ENCODE measurements around the gene DCDC2.

DCDC2 gene

DNA sequence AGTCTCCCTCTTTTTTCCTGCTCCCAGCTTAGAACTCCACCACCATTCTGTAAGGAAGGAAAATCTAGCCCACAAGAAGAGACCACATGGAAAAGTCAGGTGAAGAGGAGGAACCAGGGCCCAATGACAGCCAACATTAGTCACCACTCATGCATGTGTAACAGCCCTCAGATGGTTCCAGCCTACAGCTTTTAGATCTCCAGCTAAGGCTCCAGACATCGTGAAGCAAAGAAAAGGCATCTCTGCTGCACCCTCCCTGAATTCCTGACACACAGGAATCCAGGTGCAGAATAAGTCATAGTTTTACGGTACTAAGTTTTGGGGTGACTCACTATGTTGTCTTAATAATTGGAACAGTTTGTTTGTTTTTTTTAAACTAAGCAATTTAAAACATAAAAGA lies 25.5 kb downstream of the DCDC2 start:
- DNase-seq (ENCODE audit: low read depth): no peak
- TF ChIP-seq, protein P1, sequence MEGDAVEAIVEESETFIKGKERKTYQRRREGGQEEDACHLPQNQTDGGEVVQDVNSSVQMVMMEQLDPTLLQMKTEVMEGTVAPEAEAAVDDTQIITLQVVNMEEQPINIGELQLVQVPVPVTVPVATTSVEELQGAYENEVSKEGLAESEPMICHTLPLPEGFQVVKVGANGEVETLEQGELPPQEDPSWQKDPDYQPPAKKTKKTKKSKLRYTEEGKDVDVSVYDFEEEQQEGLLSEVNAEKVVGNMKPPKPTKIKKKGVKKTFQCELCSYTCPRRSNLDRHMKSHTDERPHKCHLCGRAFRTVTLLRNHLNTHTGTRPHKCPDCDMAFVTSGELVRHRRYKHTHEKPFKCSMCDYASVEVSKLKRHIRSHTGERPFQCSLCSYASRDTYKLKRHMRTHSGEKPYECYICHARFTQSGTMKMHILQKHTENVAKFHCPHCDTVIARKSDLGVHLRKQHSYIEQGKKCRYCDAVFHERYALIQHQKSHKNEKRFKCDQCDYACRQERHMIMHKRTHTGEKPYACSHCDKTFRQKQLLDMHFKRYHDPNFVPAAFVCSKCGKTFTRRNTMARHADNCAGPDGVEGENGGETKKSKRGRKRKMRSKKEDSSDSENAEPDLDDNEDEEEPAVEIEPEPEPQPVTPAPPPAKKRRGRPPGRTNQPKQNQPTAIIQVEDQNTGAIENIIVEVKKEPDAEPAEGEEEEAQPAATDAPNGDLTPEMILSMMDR (IDR thresholded peaks at IDR 0.05; ENCODE audit: low read depth, low read length, missing control alignments): no peak
- no peak overlapping the region for H3K4me3 ChIP-seq (ENCODE audit: low read depth, low read length)

DNA sequence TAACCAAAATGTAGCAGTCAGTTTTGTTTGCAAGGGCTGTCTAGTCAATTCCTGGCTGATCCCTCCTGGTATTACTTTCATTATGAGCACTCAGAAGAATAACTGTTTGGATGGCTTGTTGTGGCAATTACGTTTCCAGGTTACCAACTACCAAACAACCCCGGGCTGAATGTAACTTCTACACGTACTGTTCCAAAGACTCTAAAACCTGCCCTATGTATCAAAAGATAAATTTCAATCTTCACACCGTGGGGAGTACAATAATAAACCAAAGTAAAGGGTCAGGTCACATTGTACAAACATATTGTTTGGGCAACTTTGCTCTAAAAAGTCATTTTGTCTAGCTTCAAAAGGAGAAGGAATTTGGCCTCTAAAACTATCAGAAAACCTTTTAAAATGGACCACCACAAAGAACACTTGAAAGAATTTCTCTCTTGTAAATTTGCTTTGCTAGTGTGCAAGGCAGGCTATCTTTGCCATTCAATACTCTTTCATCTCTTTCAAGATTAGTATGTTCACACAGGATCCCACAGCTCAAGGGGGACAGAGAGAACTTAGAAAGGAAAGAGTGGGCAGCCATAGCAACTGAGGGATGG lies 27.6 kb downstream of the DCDC2 start:
- TF ChIP-seq, protein P1 (IDR thresholded peaks at IDR 0.05; ENCODE audit: low read depth, low read length, missing control alignments): no peak

GRCh38 chr6:24329451-24329850 lies 28.4 kb downstream of the DCDC2 start:
- H3K4me3 ChIP-seq (ENCODE audit: low read depth, low read length): no peak overlapping the region
- DNase-seq (ENCODE audit: low read depth): no peak
- TF ChIP-seq, protein P1 (IDR thresholded peaks at IDR 0.05; ENCODE audit: low read depth, low read length, missing control alignments): no peak

More for the DNA sequence above, 27.6 kb downstream of the DCDC2 start:
- no peak overlapping the region for H3K4me3 ChIP-seq (ENCODE audit: low read depth, low read length)
- DNase-seq (ENCODE audit: low read depth): no peak

DNA sequence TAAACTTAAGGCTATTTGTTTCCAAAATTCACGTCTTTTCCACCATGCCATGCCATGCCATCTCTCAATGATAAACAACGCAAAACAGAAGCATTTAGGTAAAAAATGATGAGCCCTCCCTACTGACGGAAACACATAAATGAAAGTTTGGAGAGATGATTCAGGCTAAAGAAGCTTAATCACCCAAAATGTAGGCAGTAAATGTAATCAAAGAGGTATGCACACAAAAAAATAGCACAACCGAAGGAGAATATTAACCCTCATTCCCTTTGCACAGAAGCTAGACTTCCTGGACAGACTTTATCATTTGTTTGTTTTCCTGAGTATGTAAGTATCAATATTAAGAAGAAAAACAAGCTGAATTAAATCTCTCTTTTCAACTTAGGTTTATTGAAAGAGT lies 28.8 kb downstream of the DCDC2 start:
- H3K4me3 ChIP-seq (ENCODE audit: low read depth, low read length): no peak overlapping the region
- DNase-seq (ENCODE audit: low read depth): no peak
- TF ChIP-seq, protein P1 (IDR thresholded peaks at IDR 0.05; ENCODE audit: low read depth, low read length, missing control alignments): no peak

DNA sequence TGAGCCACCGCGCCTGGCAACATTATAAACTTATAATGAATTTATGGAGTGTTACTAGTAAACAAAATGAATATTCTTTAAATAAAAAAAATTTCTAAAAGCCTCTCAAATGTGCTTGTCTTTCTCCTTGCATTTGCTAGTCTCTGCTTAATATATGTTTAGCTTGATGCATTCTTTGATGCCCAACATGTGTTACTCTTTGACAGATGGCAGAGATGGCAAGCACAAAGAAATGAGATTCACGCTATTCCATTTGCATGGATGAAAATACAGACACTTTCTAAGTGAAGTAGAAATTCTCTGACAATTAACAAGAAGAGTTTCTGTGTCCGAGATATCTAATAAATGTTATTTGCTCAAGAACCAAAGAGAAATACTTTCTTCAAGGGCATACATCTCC lies 30.1 kb downstream of the DCDC2 start:
- H3K4me3 ChIP-seq (ENCODE audit: low read depth, low read length): no peak overlapping the region

GRCh38 chr6:24325978-24326377 lies 31.9 kb downstream of the DCDC2 start:
- DNase-seq (ENCODE audit: low read depth): no peak
- TF ChIP-seq, protein P1 (IDR thresholded peaks at IDR 0.05; ENCODE audit: low read depth, low read length, missing control alignments): no peak
- no peak overlapping the region for H3K4me3 ChIP-seq (ENCODE audit: low read depth, low read length)

More for the DNA sequence above, 30.1 kb downstream of the DCDC2 start:
- TF ChIP-seq, protein P1 (IDR thresholded peaks at IDR 0.05; ENCODE audit: low read depth, low read length, missing control alignments): no peak
- DNase-seq (ENCODE audit: low read depth): no peak

- TF ChIP-seq, protein P1 (IDR thresholded peaks at IDR 0.05; ENCODE audit: low read depth, low read length, missing control alignments): no peak
- DNase-seq (ENCODE audit: low read depth): no peak
- H3K4me3 ChIP-seq (ENCODE audit: low read depth, low read length): no peak overlapping the region
Measured at GRCh38 chr6:24324617-24325016, 33.2 kb downstream of the DCDC2 start.
